SK-N-MC (cell line): ENCODE measurements around the gene PTGIS.

Source experiments
- EZH2 ChIP-seq: fragments of 200-600 bp; sonication (generic); IDR thresholded peaks from one replicate; pipeline ENCODE4 v1.6.1; 2017; ENCODE audit warnings: antibody characterized with exemption
- FOXP2 ChIP-seq: optimal IDR thresholded peaks from 2 replicates; pipeline ENCODE3; 2011; ENCODE audit warnings: mild to moderate bottlenecking, moderate library complexity; ENCODE audit not compliant: insufficient read depth; ENCODE audit errors: extremely low read length, control extremely low read depth
- POLR2AphosphoS5 ChIP-seq: IDR thresholded peaks from 2 replicates; pipeline ENCODE4 v1.6.1; 2012; ENCODE audit warnings: mild to moderate bottlenecking, low read depth, low read length, borderline replicate concordance

- TF ChIP-seq POLR2AphosphoS5: no peak
- no peak for TF ChIP-seq EZH2
- TF ChIP-seq FOXP2: no peak
Measured at GRCh38 chr20:49526568-49526967, 41.4 kb downstream of the PTGIS start.
